Mononuclear cell (primary cell): ENCODE data around the gene FBN2. TPM values are rescaled to one million over a fixed set of nuclear protein-coding genes. Genes with fewer than 3 reads are reported as not detected.
"Not testable (repeated sequence)": the region's sequence is repeated elsewhere in the genome, so short reads cannot be mapped to it uniquely, and the experiment has no call there.

Source experiments
- H3K27me3 ChIP-seq: 2 replicates; pipeline ENCODE4 v1.6.0; 2011; ENCODE audit warnings: low read length, control low read depth; ENCODE audit not compliant: insufficient read depth
- H3K4me1 ChIP-seq: 2 replicates; pipeline ENCODE4 v1.5.1; 2011; ENCODE audit warnings: mild to moderate bottlenecking, low read length, control low read depth; ENCODE audit not compliant: insufficient read depth
- H3K4me3 ChIP-seq: 2 replicates; pipeline ENCODE4 v1.5.1; 2011; ENCODE audit warnings: mild to moderate bottlenecking, low read length, moderate library complexity
- H3K9me3 ChIP-seq: 2 replicates; pipeline ENCODE4 v1.5.1; 2011; ENCODE audit warnings: low read depth, mild to moderate bottlenecking, control low read depth, low read length
- total RNA-seq: library from RNA; depleted of rRNA; stranded (reverse); fragments of >200 nt; gene quantifications from one replicate; pipeline ENCODE4 v1.2.3, GENCODE V29; 2012

Gene FBN2
- total RNA-seq, 1 donor = 5.1 TPM

DNA sequence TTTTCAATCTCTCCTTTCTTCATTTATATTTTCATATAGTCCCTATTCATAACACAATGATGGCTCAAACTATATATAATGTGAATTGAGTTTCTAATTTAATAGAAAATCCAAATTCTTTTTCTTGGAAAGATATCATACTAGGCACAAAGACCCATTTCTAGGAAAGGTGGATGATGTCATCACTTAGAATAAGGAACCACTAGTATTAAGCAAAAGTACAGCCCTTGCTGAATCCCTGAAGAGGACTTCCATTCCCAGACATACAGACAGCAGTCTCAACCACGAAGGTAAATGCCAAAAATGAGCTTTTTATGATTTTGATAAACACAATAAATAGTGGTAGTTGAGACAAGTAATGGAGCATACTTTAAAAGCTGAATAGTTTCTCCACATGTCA is 210.0 kb downstream of the FBN2 start:
- H3K27me3 ChIP-seq = no peaks in the 10 kb centered on the region

GRCh38 chr5:128321418-128321817 is 216.6 kb downstream of the FBN2 start:
- not testable (repeated sequence) for H3K9me3 ChIP-seq, H3K4me1 ChIP-seq, H3K4me3 ChIP-seq, H3K27me3 ChIP-seq

More for the DNA sequence above, 210.0 kb downstream of the FBN2 start:
- Histone ChIP-seq H3K4me3 (no peak overlapping the region), H3K9me3 (no peaks in the 10 kb centered on the region), H3K4me1 (no peaks in the 10 kb centered on the region)

- H3K9me3 ChIP-seq = no peaks in the 10 kb centered on the region
- H3K4me1 ChIP-seq = no peaks in the 10 kb centered on the region
- H3K27me3 ChIP-seq = no peaks in the 10 kb centered on the region
- H3K4me3 ChIP-seq = no peak overlapping the region
Measured at GRCh38 chr5:128318691-128319090, 219.4 kb downstream of the FBN2 start.

DNA sequence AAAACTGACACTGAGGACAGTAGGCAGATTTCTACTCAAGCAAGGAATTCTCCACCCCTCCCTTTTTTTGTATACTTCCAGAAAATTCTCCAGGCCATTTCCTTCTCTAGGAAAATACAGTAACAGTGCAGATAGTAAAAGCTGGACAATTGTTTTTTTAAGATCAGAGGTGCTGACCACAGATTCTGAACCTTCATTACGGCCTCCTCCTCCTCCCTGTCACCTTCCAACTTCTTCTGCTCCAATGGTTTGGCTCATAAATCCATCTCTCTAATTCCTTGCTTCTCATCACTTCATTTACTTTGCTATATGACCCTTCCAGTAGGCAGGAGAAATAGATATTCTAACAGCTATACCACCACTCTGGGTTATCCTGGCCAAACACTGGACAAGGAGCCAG is 220.6 kb downstream of the FBN2 start:
- no peaks in the 10 kb centered on the region for H3K4me1 ChIP-seq
- no peak overlapping the region for H3K4me3 ChIP-seq
- H3K9me3 ChIP-seq = no peaks in the 10 kb centered on the region
- no peaks in the 10 kb centered on the region for H3K27me3 ChIP-seq

- Histone ChIP-seq H3K27me3 (no peaks in the 10 kb centered on the region), H3K4me1 (no peaks in the 10 kb centered on the region), H3K9me3 (no peaks in the 10 kb centered on the region), H3K4me3 (no peak overlapping the region)
Measured at GRCh38 chr5:128315671-128316070, 222.4 kb downstream of the FBN2 start.

- Histone ChIP-seq H3K4me3 (no peak overlapping the region), H3K4me1 (no peaks in the 10 kb centered on the region), H3K9me3 (no peaks in the 10 kb centered on the region), H3K27me3 (no peaks in the 10 kb centered on the region)
Measured at GRCh38 chr5:128305341-128305740, 232.7 kb downstream of the FBN2 start.

DNA sequence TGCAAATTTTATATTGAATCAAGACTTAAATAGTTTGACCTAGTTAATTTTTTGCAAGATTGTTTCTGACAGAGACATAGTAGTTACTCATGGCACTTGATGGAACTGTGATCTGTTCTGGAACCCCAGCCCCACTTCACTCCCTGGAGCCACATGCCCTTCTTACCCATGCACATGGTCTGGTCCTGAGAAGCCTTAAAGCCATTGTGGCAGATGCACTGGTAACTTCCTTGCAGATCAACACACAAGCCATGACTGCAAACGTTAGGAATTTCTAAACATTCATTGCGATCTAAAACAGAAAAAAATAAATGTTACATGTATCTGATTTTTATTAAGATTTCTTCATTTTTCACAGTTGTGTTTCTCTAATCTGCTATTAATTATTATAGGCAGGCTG is 233.3 kb downstream of the FBN2 start:
- no peaks in the 10 kb centered on the region for H3K27me3 ChIP-seq
- no peaks in the 10 kb centered on the region for H3K4me1 ChIP-seq
- H3K4me3 ChIP-seq = no peak overlapping the region
- H3K9me3 ChIP-seq = no peaks in the 10 kb centered on the region

- Histone ChIP-seq H3K4me1 (no peaks in the 10 kb centered on the region), H3K9me3 (no peaks in the 10 kb centered on the region), H3K27me3 (no peaks in the 10 kb centered on the region), H3K4me3 (no peak overlapping the region)
Measured at GRCh38 chr5:128304088-128304487, 234.0 kb downstream of the FBN2 start.

GRCh38 chr5:128303593-128303992 is 234.5 kb downstream of the FBN2 start:
- Histone ChIP-seq H3K4me1 (no peaks in the 10 kb centered on the region), H3K9me3 (no peaks in the 10 kb centered on the region), H3K4me3 (no peak overlapping the region), H3K27me3 (no peaks in the 10 kb centered on the region)

DNA sequence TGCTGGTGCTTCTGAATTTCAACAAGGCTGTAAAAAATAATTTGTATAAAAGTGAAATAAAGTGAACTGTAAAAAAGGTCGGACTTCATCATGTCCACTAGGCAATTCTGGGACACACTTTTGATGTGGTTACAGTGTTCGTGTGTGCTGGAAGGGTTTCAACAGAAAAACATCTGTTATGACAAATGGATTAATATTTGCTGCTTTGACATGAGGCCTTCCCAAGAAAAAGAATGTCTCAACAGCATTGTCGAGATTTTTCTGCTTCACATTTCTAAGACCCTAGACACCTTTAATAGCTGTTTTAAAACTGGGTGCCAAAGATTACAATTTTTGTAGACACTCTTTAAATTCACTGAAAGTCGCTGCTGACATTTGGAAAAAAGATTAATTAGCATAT is 237.9 kb downstream of the FBN2 start:
- no peaks in the 10 kb centered on the region for H3K4me1 ChIP-seq
- no peaks in the 10 kb centered on the region for H3K9me3 ChIP-seq
- no peaks in the 10 kb centered on the region for H3K27me3 ChIP-seq
- no peak overlapping the region for H3K4me3 ChIP-seq

GRCh38 chr5:128290152-128290858 is 247.7 kb downstream of the FBN2 start:
- Histone ChIP-seq H3K4me3 (no peak overlapping the region), H3K4me1 (no peaks in the 10 kb centered on the region), H3K9me3 (no peaks in the 10 kb centered on the region), H3K27me3 (no peaks in the 10 kb centered on the region)

GRCh38 chr5:128287740-128288139 is 250.3 kb downstream of the FBN2 start:
- Histone ChIP-seq H3K4me1 (no peaks in the 10 kb centered on the region), H3K9me3 (no peaks in the 10 kb centered on the region), H3K4me3 (no peak overlapping the region), H3K27me3 (no peaks in the 10 kb centered on the region)

DNA sequence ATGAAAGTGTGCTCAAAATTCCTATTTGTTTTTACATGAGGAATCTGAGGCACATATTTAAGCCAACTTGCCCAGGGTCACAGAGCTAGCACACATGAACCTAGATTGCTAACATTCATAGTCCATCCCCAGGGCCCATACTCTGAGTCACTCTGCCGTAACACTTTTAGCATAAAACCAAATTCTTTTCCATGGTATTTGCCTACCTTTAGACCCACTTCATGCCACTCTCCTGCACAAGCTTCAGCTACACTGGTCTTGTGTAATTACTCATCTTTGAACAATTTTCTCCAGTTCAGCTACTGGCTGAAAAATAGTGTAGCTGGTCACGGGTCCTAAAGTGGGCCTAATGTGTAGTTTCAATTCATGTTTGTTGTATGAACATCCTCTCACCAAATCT is 253.8 kb downstream of the FBN2 start:
- no peaks in the 10 kb centered on the region for H3K9me3 ChIP-seq
- no peak overlapping the region for H3K4me3 ChIP-seq
- no peaks in the 10 kb centered on the region for H3K4me1 ChIP-seq
- no peaks in the 10 kb centered on the region for H3K27me3 ChIP-seq

DNA sequence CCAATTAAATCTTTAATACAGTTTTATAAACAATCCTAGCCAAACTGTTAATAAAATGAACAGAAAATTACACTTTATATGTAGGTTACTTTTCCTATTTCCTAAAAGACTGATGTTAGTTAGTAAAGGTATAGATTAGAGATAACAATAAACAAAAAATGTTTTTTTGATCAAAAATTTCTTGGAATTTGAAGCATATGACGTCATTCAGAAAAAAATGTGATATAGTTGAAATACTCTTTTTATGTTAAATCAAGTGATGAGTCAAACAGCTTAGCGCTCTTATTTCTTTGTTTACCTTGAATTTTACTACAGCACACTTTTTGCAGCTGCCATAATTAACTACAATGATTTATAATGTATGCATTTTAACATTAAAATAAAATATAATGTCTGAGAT is 258.7 kb downstream of the FBN2 start:
- no peaks in the 10 kb centered on the region for H3K9me3 ChIP-seq
- H3K4me1 ChIP-seq = no peaks in the 10 kb centered on the region
- H3K27me3 ChIP-seq = no peaks in the 10 kb centered on the region
- H3K4me3 ChIP-seq = no peak overlapping the region

- no peaks in the 10 kb centered on the region for H3K4me1 ChIP-seq
- no peak overlapping the region for H3K4me3 ChIP-seq
- no peaks in the 10 kb centered on the region for H3K27me3 ChIP-seq
- no peaks in the 10 kb centered on the region for H3K9me3 ChIP-seq
Measured at GRCh38 chr5:128276537-128277216, 261.4 kb downstream of the FBN2 start.

DNA sequence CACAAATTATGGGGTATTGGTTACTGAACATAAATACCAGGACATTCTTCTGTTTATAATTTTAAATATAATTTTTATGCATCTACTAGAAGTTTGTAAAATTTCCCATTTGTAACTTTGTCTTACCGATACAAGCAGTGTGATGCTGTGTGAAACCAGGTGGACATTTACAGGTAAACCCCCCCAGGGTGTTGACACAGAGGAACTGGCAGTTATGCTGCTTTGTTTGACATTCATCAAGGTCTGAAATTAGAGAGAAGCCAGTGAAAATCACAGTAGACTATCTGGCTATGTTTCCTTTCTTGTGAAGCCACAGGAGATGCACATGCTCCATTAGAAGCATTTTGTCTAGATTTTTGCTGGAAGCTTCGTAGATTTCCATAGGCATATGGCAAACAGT is 263.6 kb downstream of the FBN2 start:
- H3K27me3 ChIP-seq = no peaks in the 10 kb centered on the region
- H3K9me3 ChIP-seq = no peaks in the 10 kb centered on the region
- no peaks in the 10 kb centered on the region for H3K4me1 ChIP-seq
- H3K4me3 ChIP-seq = no peak overlapping the region
